ENCODE measurements around the gene CENPN.

DNA sequence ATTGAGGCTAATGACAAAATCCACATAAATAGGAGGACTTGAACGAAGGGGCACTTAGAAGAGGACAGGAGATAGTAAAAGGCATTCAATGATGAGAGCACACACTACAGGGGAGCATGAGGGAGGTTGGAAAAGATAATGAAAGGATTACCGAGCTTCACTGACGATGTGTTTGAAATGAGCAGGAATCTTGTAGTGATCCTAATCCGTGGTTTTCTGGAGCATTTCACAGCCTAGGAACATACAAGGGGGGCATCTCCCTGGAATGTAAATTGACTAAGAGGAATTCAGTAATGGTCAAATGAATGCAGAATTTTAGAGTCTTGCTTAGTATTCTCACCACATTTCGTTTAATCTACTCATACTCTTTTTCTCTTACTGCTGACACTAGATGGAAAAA lies 33.8 kb downstream of the CENPN start:
- TF ChIP-seq, protein P1, sequence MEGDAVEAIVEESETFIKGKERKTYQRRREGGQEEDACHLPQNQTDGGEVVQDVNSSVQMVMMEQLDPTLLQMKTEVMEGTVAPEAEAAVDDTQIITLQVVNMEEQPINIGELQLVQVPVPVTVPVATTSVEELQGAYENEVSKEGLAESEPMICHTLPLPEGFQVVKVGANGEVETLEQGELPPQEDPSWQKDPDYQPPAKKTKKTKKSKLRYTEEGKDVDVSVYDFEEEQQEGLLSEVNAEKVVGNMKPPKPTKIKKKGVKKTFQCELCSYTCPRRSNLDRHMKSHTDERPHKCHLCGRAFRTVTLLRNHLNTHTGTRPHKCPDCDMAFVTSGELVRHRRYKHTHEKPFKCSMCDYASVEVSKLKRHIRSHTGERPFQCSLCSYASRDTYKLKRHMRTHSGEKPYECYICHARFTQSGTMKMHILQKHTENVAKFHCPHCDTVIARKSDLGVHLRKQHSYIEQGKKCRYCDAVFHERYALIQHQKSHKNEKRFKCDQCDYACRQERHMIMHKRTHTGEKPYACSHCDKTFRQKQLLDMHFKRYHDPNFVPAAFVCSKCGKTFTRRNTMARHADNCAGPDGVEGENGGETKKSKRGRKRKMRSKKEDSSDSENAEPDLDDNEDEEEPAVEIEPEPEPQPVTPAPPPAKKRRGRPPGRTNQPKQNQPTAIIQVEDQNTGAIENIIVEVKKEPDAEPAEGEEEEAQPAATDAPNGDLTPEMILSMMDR (IDR thresholded peaks at IDR 0.05): no peak
- no peak for TF ChIP-seq POLR2A (IDR thresholded peaks at IDR 0.05)
